ENCODE data around the gene LRIF1. TPM values are rescaled to one million over a fixed set of nuclear protein-coding genes. Genes with fewer than 3 reads are reported as not detected.

The LRIF1 gene
- total and polyA plus RNA-seq, 2 of the 4 experiments (the other 2 are of a cell fraction): 5.4 to 6.8 TPM

DNA sequence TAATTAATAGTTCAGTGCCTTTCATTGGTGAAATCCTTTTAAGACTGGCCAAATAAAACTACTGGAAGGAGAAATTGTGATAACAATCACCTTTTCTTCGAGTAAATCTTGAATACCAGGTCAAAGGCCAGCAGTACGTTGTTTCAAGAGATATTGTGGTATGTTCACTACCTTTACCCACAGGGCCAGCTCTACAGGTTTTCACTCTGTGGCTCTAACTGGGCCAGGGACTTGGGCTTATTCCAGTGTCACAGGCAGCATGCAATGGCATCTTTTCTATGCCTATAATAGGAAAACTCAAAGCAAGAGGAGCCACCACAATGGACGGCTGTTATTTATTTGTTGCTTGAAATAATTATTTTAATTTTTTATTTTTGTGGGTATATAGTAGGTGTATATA lies 26.8 kb upstream of the LRIF1 start:
- Histone ChIP-seq H3K56ac (ENCODE audit: extremely low read depth, insufficient read depth, low read length) (no peak overlapping the region), H3K9me3 (ENCODE audit: control insufficient read depth, insufficient read depth, low read length) (no peaks in the 10 kb centered on the region), H3K4me2 (ENCODE audit: low read depth, low read length) (no peak overlapping the region), H3K79me1 (ENCODE audit: low read depth in 1 of 2, low read length in 2 of 2) (no peaks in the 10 kb centered on the region), H2AFZ (replicated peaks; ENCODE audit: low read length, poor library complexity) (no peak overlapping the region), H2BK5ac (ENCODE audit: low read depth, low read length, poor library complexity, severe bottlenecking) (no peak overlapping the region), H3K4me3 (ENCODE audit: insufficient read depth, low read depth, low read length) (no peak overlapping the region), H4K20me1 (ENCODE audit: insufficient read depth, low read length) (no peaks in the 10 kb centered on the region), H3K36me3 (ENCODE audit: control insufficient read depth, insufficient read depth, low read length) (no peaks in the 10 kb centered on the region), H3K4ac (ENCODE audit: low read depth, low read length) (no peak overlapping the region), H3K4me1 (ENCODE audit: control insufficient read depth, insufficient read depth, low read length) (no peaks in the 10 kb centered on the region), H2AK5ac (ENCODE audit: low read depth, low read length) (no peak overlapping the region), H4K5ac (ENCODE audit: low read depth, low read length) (no peak overlapping the region), H4K8ac (ENCODE audit: low read depth in 2 of 2, low read length in 2 of 2) (no peak overlapping the region), H3K14ac (replicated peaks; ENCODE audit: low read depth, low read length) (no peak overlapping the region), H3K27ac (ENCODE audit: insufficient read depth, low read length) (no peak overlapping the region), H3K27me3 (ENCODE audit: control insufficient read depth, insufficient read depth, low read length) (no peaks in the 10 kb centered on the region), H3K9me1 (ENCODE audit: insufficient read depth, low read length) (no peaks in the 10 kb centered on the region), H2AK9ac (replicated peaks; ENCODE audit: low read depth, low read length, poor library complexity) (no peak overlapping the region), H2BK20ac (ENCODE audit: low read depth, low read length) (no peak overlapping the region), H2BK15ac (ENCODE audit: low read depth, low read length) (no peak overlapping the region), H4K91ac (ENCODE audit: insufficient read depth, low read depth, low read length) (no peak overlapping the region), H3K9ac (ENCODE audit: low read depth, low read length) (no peak overlapping the region), H3K18ac (ENCODE audit: low read depth, low read length) (no peak overlapping the region), H3K23ac (ENCODE audit: low read depth, low read length) (no peak overlapping the region), H2BK120ac (ENCODE audit: low read depth, low read length) (no peak overlapping the region)
- ChIA-PET POLR2A (ENCODE audit: unreplicated experiment) (no interaction called here), CTCF (no interaction called here)
- in situ Hi-C loops (cut with MboI; ENCODE audit: low sequenced_read_pairs): no loop called here
- DNase-seq: no peak
- intact Hi-C loops (cut with micrococcal nuclease): no loop called here
- dilution Hi-C loops (cut with HindIII; ENCODE audit: low sequenced_read_pairs, unreplicated experiment): no loop called here
- no TSS peak for BruUV-seq (replicated peaks)
- ATAC-seq (ENCODE audit: low read depth): no peak
- TF ChIP-seq CHD1 (IDR thresholded peaks at IDR 0.05; ENCODE audit: low read depth, low read length) (no peak), RCOR1 (IDR thresholded peaks at IDR 0.05; ENCODE audit: insufficient replicate concordance, low read length) (no peak), RFX5 (IDR thresholded peaks at IDR 0.05; ENCODE audit: low read depth, low read length) (no peak), NFE2L2 (IDR thresholded peaks at IDR 0.05; ENCODE audit: low read depth, low read length) (no peak), MAZ (IDR thresholded peaks at IDR 0.05; ENCODE audit: borderline replicate concordance, low read depth, low read length) (no peak), FOS (IDR thresholded peaks at IDR 0.05; ENCODE audit: low read depth, low read length) (no peak), MXI1 (IDR thresholded peaks at IDR 0.05; ENCODE audit: borderline replicate concordance, low read depth, low read length) (no peak), MAFK (IDR thresholded peaks at IDR 0.05; ENCODE audit: low read depth, low read length) (no peak), SMC3 (IDR thresholded peaks at IDR 0.05; ENCODE audit: low read depth, low read length) (no peak), CEBPB (IDR thresholded peaks at IDR 0.05; ENCODE audit: low read depth, low read length) (no peak)
- TF ChIP-seq, protein P1, sequence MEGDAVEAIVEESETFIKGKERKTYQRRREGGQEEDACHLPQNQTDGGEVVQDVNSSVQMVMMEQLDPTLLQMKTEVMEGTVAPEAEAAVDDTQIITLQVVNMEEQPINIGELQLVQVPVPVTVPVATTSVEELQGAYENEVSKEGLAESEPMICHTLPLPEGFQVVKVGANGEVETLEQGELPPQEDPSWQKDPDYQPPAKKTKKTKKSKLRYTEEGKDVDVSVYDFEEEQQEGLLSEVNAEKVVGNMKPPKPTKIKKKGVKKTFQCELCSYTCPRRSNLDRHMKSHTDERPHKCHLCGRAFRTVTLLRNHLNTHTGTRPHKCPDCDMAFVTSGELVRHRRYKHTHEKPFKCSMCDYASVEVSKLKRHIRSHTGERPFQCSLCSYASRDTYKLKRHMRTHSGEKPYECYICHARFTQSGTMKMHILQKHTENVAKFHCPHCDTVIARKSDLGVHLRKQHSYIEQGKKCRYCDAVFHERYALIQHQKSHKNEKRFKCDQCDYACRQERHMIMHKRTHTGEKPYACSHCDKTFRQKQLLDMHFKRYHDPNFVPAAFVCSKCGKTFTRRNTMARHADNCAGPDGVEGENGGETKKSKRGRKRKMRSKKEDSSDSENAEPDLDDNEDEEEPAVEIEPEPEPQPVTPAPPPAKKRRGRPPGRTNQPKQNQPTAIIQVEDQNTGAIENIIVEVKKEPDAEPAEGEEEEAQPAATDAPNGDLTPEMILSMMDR (conservative IDR thresholded peaks at IDR 0.05; ENCODE audit: low read depth, low read length): no peak
- no CpG with 5 or more reads among the region's 3 CpGs for WGBS, 2 experiments (ENCODE audit: extremely low coverage in 2 of 2, insufficient read length in 1 of 2)
